NCI-H2227 (cell line): ENCODE results near the gene CFC1B.
"Not testable (repeated sequence)": the region's sequence is repeated elsewhere in the genome, so short reads cannot be mapped to it uniquely, and the experiment has no call there.

Experiments
- DNase-seq: peaks from one replicate; lab custom pipeline; 2025; ENCODE audit not compliant: unreplicated experiment; lab: John Stamatoyannopoulos, UW

The CFC1B gene

GRCh38 chr2:130556441-130556840 lies 35.4 kb downstream of the CFC1B start:
- not testable (repeated sequence) for DNase-seq

DNA sequence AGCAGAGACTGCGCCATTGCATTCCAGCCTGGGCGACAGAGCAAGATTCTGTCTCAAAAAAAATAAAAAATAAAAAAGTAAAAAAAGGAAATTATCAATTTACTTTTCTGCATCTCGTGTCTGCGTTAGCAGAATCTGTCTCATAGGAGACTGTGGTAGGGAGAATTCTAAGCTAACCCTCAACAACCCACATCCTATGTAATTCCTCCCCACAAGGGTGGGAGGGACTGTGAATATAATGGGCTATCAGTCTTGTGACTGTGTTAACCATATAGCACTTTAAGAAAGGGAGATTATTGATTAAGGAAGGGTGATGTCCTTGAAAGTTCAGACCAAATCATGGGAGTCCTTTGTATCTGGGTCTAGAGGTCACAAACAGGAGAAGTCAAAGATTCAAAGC lies 45.1 kb downstream of the CFC1B start:
- DNase-seq: not testable (repeated sequence)

DNA sequence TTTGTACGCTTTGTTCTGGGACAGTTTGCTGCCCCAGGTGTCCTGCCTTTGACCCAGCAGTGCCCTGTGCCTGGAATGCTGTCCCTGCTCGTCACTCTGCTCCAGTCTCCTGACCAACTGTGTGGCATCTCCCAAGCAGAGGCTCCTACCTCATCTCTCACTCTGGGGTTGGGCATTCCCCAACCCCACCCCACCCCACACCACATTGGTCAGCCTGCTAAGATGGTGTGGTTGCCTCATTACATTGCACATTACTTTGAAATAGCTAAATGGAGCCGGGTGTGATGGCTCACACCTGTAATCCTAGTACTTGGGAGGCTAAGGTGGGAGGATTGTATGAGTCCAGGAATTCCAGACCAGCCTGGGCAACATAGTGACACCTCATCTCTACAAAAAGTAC lies 50.9 kb downstream of the CFC1B start:
- DNase-seq: not testable (repeated sequence)

DNA sequence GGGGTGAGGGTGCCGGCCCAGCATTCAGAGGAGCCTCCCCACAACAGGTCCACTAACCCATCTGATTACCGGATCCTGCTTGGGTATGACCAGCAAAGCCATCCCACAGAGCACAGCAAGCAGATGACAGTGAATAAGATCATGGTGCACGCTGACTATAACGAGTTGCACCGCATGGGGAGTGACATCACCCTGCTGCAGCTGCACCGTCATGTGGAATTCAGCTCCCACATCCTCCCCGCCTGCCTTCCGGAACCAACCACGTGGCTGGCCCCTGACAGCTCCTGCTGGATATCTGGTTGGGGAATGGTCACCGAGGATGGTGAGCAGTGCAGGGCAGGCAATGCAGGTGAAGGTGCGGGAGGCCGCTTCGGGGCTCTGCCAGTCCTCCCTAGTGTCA lies 53.2 kb downstream of the CFC1B start:
- not testable (repeated sequence) for DNase-seq

- DNase-seq: not testable (repeated sequence)
Observed at GRCh38 chr2:130576209-130576784, 55.3 kb downstream of the CFC1B start.

DNA sequence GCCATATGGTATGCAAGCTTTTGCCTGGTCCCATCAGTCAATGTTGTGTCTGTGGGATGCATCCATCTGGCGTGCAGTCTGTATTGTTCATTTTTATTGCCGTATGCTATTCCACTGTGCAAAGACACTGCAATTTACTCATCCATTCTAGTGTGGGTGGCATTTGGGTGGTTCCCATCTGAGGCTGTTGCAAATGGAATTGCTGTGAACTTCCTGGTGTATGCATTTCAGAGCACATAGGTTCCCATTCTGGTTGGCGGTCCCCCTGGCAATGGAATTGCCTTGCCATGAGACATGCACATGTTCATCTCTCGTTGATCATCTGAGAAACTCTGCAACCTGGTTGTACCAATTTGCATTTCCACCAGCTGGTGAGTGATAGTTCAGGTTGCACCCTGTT lies 56.5 kb downstream of the CFC1B start:
- DNase-seq: not testable (repeated sequence)
